ENCODE measurements around the gene ALS2CL. TPM values are rescaled to one million over a fixed set of nuclear protein-coding genes. Genes with fewer than 3 reads are reported as not detected.

The ALS2CL gene
- total RNA-seq, 1 experiment from 2014 or later = 4.9 TPM

DNA sequence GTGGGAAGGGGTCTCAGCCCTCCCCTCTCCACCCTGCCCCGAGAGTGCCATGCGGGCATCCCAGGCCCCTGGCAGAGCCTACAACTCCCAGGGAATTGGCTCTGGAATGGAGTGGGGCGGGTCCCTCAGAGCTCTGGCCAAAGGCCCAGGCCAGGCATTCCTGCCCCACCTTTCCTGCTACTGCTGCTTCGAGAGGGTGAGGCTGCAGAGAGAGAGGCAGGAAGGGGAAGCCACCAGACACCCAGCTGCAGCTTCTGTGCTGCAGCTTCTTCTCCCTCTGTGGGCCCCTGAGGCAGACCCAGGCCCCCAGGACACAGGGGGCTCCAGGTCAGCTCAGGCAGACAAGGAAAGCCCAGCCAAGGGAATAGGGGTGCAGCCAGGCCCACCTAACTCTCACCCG lies 2.7 kb downstream of the ALS2CL start:
- Histone ChIP-seq H2BK15ac (ENCODE audit: low read depth, low read length) (no peak overlapping the region), H4K8ac (replicated peaks; ENCODE audit: insufficient read length, low read depth, low read length) (no peak overlapping the region), H3T11ph (ENCODE audit: low read length) (no peak overlapping the region), H2BK120ac (ENCODE audit: low read depth, low read length, poor library complexity, severe bottlenecking) (no peak overlapping the region), H3K9ac (ENCODE audit: extremely low read depth, insufficient read length, low read length) (no peak overlapping the region), H3K23ac (ENCODE audit: insufficient read length, low read depth, low read length) (no peak overlapping the region), H2BK12ac (ENCODE audit: insufficient read length, low read depth, low read length) (no peak overlapping the region), H4K5ac (ENCODE audit: insufficient read length, low read depth, low read length) (no peak overlapping the region), H3K14ac (ENCODE audit: insufficient read depth, low read length) (no peak overlapping the region), H3K4me1 (ENCODE audit: insufficient read depth, low read length) (no peaks in the 10 kb centered on the region; the same call in 1 of the 2 replicates), H3K56ac (ENCODE audit: insufficient read length, low read depth, low read length) (no peak overlapping the region), H3K23me2 (ENCODE audit: insufficient read length, low read depth, low read length, poor library complexity, severe bottlenecking) (peaks cover 8% of the 10 kb centered on the region), H2BK5ac (ENCODE audit: insufficient read length, low read length) (no peak overlapping the region), H3K79me1 (ENCODE audit: insufficient read depth, low read depth, low read length, poor library complexity, severe bottlenecking) (no peaks in the 10 kb centered on the region), H3K27ac (ENCODE audit: insufficient read length, low read depth, low read length) (no peak overlapping the region), H4K20me1 (ENCODE audit: control insufficient read depth, insufficient read depth, insufficient read length) (no peaks in the 10 kb centered on the region), H4K91ac (ENCODE audit: insufficient read length, low read depth, low read length) (no peak overlapping the region), H2BK20ac (ENCODE audit: low read depth, low read length, poor library complexity, severe bottlenecking) (no peak overlapping the region), H3K4ac (ENCODE audit: low read depth, low read length) (no peak overlapping the region), H3K18ac (ENCODE audit: insufficient read length, low read depth, low read length) (no peak overlapping the region), H2AK5ac (ENCODE audit: insufficient read length, low read length) (no peak overlapping the region), H3K9me3 (ENCODE audit: control insufficient read depth, low read depth, low read length) (no peaks in the 10 kb centered on the region), H3K4me2 (ENCODE audit: insufficient read depth, insufficient read length, low read length) (no peak overlapping the region), H3K79me2 (ENCODE audit: insufficient read depth, low read length) (no peaks in the 10 kb centered on the region), H2AFZ (ENCODE audit: low read length) (no peak overlapping the region), H3K27me3 (ENCODE audit: insufficient read depth, low read length) (peaks cover 4% of the 10 kb centered on the region; the same call in 1 of the 2 replicates)
- Mint-ChIP-seq H3K4me3 (no peak overlapping the region), H3K4me1 (peaks cover 14 to 15% of the 10 kb centered on the region in 2 experiments), H3K27me3 (ENCODE audit: low read depth) (peaks cover 31% of the 10 kb centered on the region), H3K27ac (no peak overlapping the region), H3K9me3 (no peaks in the 10 kb centered on the region), H3K36me3 (ENCODE audit: insufficient read depth in 1 of 3, low read depth in 3 of 3) (no peaks in the 10 kb centered on the region; a peak in 1 of 7 replicates)
- DNase-seq = no peak
- WGBS (ENCODE audit: extremely low coverage, insufficient read length, low lambda C conversion rate) = no CpG with 5 or more reads among the region's 5 CpGs
- TF ChIP-seq, protein P1, sequence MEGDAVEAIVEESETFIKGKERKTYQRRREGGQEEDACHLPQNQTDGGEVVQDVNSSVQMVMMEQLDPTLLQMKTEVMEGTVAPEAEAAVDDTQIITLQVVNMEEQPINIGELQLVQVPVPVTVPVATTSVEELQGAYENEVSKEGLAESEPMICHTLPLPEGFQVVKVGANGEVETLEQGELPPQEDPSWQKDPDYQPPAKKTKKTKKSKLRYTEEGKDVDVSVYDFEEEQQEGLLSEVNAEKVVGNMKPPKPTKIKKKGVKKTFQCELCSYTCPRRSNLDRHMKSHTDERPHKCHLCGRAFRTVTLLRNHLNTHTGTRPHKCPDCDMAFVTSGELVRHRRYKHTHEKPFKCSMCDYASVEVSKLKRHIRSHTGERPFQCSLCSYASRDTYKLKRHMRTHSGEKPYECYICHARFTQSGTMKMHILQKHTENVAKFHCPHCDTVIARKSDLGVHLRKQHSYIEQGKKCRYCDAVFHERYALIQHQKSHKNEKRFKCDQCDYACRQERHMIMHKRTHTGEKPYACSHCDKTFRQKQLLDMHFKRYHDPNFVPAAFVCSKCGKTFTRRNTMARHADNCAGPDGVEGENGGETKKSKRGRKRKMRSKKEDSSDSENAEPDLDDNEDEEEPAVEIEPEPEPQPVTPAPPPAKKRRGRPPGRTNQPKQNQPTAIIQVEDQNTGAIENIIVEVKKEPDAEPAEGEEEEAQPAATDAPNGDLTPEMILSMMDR (conservative IDR thresholded peaks at IDR 0.05) = no peak
